ENCODE results near the gene PRKG1. TPM values are rescaled to one million over a fixed set of nuclear protein-coding genes. Genes with fewer than 3 reads are reported as not detected.

PRKG1 gene
- total and polyA plus RNA-seq, 2 of the 8 experiments (the other 6 are each of a cell fraction or from before 2014, with no cell fraction given), result 4.2 to 15.2 TPM

DNA sequence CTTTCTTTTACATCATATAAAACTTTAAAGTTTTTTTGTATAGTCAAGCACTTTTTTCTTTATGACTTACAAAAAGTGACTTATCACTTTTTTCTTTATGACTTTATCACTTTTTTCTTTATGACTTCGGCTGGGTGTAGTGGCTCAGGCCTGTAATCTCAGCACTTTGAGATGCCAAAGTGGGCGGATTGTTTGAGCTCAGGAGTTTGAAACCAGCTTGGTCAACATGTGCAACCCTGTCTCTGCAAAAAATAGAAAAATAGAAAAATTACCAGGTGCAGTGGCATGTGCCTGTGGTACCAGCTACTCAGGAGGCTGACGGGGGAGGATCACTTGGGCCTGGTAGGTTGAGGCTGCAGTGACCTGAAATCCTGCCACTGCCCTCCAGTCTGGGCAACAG is 733.9 kb downstream of the PRKG1 start (continued):
- TF ChIP-seq, protein P1, sequence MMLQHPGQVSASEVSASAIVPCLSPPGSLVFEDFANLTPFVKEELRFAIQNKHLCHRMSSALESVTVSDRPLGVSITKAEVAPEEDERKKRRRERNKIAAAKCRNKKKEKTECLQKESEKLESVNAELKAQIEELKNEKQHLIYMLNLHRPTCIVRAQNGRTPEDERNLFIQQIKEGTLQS (IDR thresholded peaks at IDR 0.05; ENCODE audit: insufficient read depth, low read depth, low read length), result no peak
- no peak for TF ChIP-seq ZNF274 (IDR thresholded peaks at IDR 0.05; ENCODE audit: borderline replicate concordance, extremely low read depth, low read length)

Data from H1 (cell line).